ENCODE measurements around the gene HEATR9.

The HEATR9 gene

GRCh38 chr17:35894206-35894605, 25.5 kb upstream of the HEATR9 start:
- in situ Hi-C loops (cut with HindIII; ENCODE audit: low sequenced_read_pairs) = no loop called here
- H3K4me3 ChIP-seq (ENCODE audit: low read depth, low read length) = no peak overlapping the region
- TF ChIP-seq CTCF (IDR thresholded peaks at IDR 0.05; ENCODE audit: low read depth, low read length) = no peak
- DNase-seq (ENCODE audit: low read depth, low spot score) = no peak

- TF ChIP-seq CTCF (IDR thresholded peaks at IDR 0.05; ENCODE audit: low read depth, low read length) = no peak
- no peak for DNase-seq (ENCODE audit: low read depth, low spot score)
Measured at GRCh38 chr17:35893751-35894150, 25.1 kb upstream of the HEATR9 start.

GRCh38 chr17:35892091-35893035, 23.7 kb upstream of the HEATR9 start:
- TF ChIP-seq CTCF (IDR thresholded peaks at IDR 0.05; ENCODE audit: low read depth, low read length) = no peak
- no peak overlapping the region for H3K4me3 ChIP-seq (ENCODE audit: low read depth, low read length)
- in situ Hi-C loops (cut with HindIII; ENCODE audit: low sequenced_read_pairs) = no loop called here
- no peak for DNase-seq (ENCODE audit: low read depth, low spot score)

More at GRCh38 chr17:35893751-35894150, 25.1 kb upstream of the HEATR9 start:
- H3K4me3 ChIP-seq (ENCODE audit: low read depth, low read length) = no peak overlapping the region
- in situ Hi-C loops (cut with HindIII; ENCODE audit: low sequenced_read_pairs) = no loop called here

- no peak for DNase-seq (ENCODE audit: low read depth, low spot score)
- in situ Hi-C loops (cut with HindIII; ENCODE audit: low sequenced_read_pairs) = no loop called here
- TF ChIP-seq CTCF (IDR thresholded peaks at IDR 0.05; ENCODE audit: low read depth, low read length) = no peak
- no peak overlapping the region for H3K4me3 ChIP-seq (ENCODE audit: low read depth, low read length)
Measured at GRCh38 chr17:35891269-35891668, 22.6 kb upstream of the HEATR9 start.

- in situ Hi-C loops (cut with HindIII; ENCODE audit: low sequenced_read_pairs) = no loop called here
- H3K4me3 ChIP-seq (ENCODE audit: low read depth, low read length) = no peak overlapping the region
- no peak for TF ChIP-seq CTCF (IDR thresholded peaks at IDR 0.05; ENCODE audit: low read depth, low read length)
- no peak for DNase-seq (ENCODE audit: low read depth, low spot score)
Measured at GRCh38 chr17:35890774-35891155, 22.1 kb upstream of the HEATR9 start.

GRCh38 chr17:35889818-35890773, 21.4 kb upstream of the HEATR9 start:
- H3K4me3 ChIP-seq (ENCODE audit: low read depth, low read length) = no peak overlapping the region
- peak; percentile 38 for DNase-seq (ENCODE audit: low read depth, low spot score)
- in situ Hi-C loops (cut with HindIII; ENCODE audit: low sequenced_read_pairs) = no loop called here
- TF ChIP-seq CTCF (IDR thresholded peaks at IDR 0.05; ENCODE audit: low read depth, low read length) = no peak

All from astrocyte of the spinal cord (primary cell).